Bone marrow (tissue), 2 donors: Measurements from ENCODE around the gene CXorf66.
"Not testable (repeated sequence)": the region's sequence is repeated elsewhere in the genome, so short reads cannot be mapped to it uniquely, and the experiment has no call there.

ENCODE experiments used
- DNase-seq, 2 donors: peaks; one replicate each; lab custom pipeline; 2025; lab: John Stamatoyannopoulos, UW

Gene CXorf66

GRCh38 chrX:139929876-139930275, 35.4 kb downstream of the CXorf66 start:
- DNase-seq: no peak

- no peak for DNase-seq
These were observed 40.6 kb downstream of the CXorf66 start for GRCh38 chrX:139924696-139925095.

- DNase-seq: no peak
These were observed 41.1 kb downstream of the CXorf66 start for GRCh38 chrX:139924069-139924695.

DNA sequence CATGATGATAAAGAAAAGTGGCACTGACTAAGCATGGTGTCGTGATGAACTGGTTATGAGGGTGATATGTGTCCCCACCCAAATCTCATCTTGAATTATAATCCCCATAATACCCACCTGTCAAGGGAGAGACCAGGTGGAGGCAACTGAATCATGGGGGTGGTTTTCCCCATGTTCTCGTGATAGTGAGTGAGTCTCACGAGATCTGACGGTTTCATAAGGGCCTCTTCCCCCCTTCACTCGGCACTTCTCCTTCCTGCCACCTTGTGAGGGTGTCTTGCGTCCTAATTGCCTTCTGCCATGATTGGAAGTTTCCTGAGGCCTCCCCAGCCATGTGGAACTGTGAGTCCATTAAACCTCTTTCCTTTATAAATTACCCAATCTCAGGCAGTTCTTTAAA, 44.2 kb downstream of the CXorf66 start:
- DNase-seq: not testable (repeated sequence)

DNA sequence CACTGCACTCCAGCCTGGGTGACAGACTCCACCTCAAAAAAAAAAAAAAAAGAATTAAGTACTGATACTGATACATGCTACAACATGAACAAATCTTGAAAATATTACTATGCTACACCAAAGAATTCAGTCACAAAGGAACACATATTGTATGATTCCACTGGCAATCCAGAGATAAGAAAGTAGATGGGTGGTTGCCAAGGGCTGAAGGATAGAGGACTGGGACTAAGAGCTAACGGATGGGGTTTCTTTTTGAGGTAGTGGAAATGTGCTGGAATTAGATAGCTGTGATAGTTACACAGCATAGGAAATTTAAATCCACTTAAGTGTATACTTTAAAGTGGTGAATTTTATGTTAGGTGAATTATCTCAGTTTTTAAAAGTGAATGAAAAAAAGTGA, 45.0 kb downstream of the CXorf66 start:
- no peak for DNase-seq

GRCh38 chrX:139914421-139914820, 50.9 kb downstream of the CXorf66 start:
- no peak for DNase-seq

- DNase-seq: no peak
These were observed 55.6 kb downstream of the CXorf66 start for GRCh38 chrX:139909712-139910111.

DNA sequence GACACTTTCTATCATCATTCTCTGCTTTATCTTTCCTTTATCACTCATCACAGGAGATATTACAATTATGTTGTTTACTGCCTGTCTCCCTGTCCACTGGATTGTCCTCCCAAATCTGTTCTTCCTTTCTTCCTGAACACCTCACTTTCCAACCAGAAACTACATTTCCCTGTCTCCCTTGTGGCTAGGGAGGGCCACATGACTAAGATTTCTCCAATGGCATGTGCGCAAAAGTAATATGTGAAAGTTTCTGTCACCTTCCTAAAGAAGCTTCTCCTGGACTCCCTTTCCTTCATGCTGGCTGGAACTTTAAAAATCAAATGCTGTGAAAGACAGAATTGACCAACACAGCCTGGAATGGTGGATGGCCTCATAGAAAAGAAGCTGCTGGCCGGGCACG, 58.2 kb downstream of the CXorf66 start:
- no peak for DNase-seq

- no peak for DNase-seq
These were observed 59.6 kb downstream of the CXorf66 start for GRCh38 chrX:139905743-139906142.
